Measurements from ENCODE around the gene ETV4. TPM values are rescaled to one million over a fixed set of nuclear protein-coding genes. Genes with fewer than 3 reads are reported as not detected.

ETV4 gene
- total RNA-seq, result 4.7 and 5.1 TPM in 2 replicates

GRCh38 chr17:43546319-43547188 is at the start of gene ETV4:
TSS of gene ETV4 (minus strand) at chr17:43546340. CDS start at chr17:43545617, 723 bp downstream.

DNA sequence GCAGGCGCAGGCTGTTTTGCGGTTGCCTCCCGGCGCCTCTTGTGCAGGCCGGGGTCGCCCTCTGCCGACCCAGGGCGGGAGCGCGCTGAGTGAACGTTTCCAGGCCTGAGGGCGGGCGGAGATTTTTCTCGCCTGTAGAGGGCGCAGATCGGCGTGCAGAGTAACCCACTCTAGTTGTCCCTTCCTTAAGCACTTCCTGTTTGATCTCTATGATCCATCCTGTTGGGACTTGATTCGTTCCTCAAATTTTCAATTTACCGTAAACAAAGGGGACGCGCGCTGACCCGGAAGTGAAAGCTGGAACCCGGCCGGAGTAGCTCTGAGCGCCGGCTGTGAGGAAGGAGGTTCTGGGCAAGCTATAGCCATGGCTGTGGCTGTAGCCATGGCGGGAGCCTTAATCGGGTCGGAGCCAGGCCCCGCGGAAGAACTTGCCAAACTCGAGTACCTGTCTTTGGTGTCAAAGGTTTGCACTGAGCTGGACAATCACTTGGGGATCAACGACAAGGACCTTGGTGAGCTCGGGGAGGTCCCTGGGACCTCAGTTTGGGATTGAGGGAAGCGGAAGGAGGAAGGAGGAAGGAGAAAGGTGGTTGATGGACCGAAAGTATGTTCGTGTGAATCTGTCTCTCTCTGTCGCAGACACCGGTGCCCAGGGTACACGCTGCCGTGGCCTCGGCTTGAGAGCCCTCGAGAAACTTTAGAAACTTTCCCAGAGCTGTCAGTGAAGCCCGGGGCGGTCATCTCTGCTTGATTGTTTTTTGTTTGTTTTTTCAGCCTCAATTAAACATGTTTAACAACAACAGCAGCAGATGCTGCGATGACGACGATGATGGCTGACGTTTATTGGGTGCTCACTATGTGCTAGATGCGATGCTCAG is 62.2 kb downstream of the ETV4 start, which contains the start of gene DHX8:
Gene DHX8 (plus strand): TSS at position 302 of the 878 bp plus-strand sequence. CDS start 63 bp downstream, at position 365.

Other genes with a start within 250 kb of the ETV4 start
- gene ARL4D, start 147.3 kb downstream of the ETV4 start, total RNA-seq, result 47.2 and 81.4 TPM in 2 replicates
- gene DHX8, start 62.4 kb downstream of the ETV4 start, total RNA-seq, result 23.4 and 31.3 TPM in 2 replicates
- gene MEOX1, start 115.6 kb upstream of the ETV4 start, total RNA-seq, result 1.2 TPM in 1 of 2 replicates, not detected in the other
- under 0.01 TPM in 1 of 2 replicates, not detected in the other for gene SOST, start 212.5 kb upstream of the ETV4 start, total RNA-seq
- gene DUSP3, start 232.6 kb upstream of the ETV4 start, total RNA-seq, result 39.4 and 69.2 TPM in 2 replicates
- not detected in 2 replicates for gene CFAP97D1, start 234.1 kb upstream of the ETV4 start, total RNA-seq